H1 (cell line): ENCODE measurements around the gene JAKMIP2. TPM values are rescaled to one million over a fixed set of nuclear protein-coding genes. Genes with fewer than 3 reads are reported as not detected.

Experiments
- CBX5 ChIP-seq: fragments of 300-800, 300-1000 bp; sonication (generic); IDR thresholded peaks from 2 replicates; pipeline ENCODE4 v1.7.1; 2016; ENCODE audit warnings: antibody characterized with exemption, low read length, low read depth
- CHD2 ChIP-seq: IDR thresholded peaks from 2 replicates; pipeline ENCODE4 v1.6.1; 2012; ENCODE audit warnings: low read length, improper control_type of control experiment
- CHD7 ChIP-seq: fragments of 300-600 bp; sonication (generic); IDR thresholded peaks from 2 replicates; pipeline ENCODE4 v1.7.1; 2012; ENCODE audit warnings: low read length, moderate library complexity, mild to moderate bottlenecking, inconsistent platforms; ENCODE audit not compliant: insufficient replicate concordance
- EGR1 ChIP-seq: IDR thresholded peaks from 2 replicates; pipeline ENCODE4 v1.6.1; 2011; ENCODE audit warnings: low read depth, low read length, borderline replicate concordance
- KDM4A ChIP-seq: IDR thresholded peaks from one replicate; pipeline ENCODE4 v1.7.1; 2012; ENCODE audit warnings: low read depth, mild to moderate bottlenecking, moderate library complexity, low read length, inconsistent platforms; ENCODE audit not compliant: severe bottlenecking
- KDM5A ChIP-seq: fragments of 200-600 bp; IDR thresholded peaks from 2 replicates; pipeline ENCODE4 v1.7.1; 2012; ENCODE audit warnings: mild to moderate bottlenecking, low read length, inconsistent platforms, mixed read lengths
- POLR2A ChIP-seq, 2 experiments: IDR thresholded peaks; 1 replicate in 1 of 2; 2 replicates in 1 of 2; pipeline ENCODE4 v1.6.1; 2011; ENCODE audit warnings: low read depth in 2 of 2, low read length in 2 of 2, mild to moderate bottlenecking in 2 of 2; ENCODE audit errors: control extremely low read depth in 1 of 2
- RNF2 ChIP-seq: fragments of 200-900, 300-1000 bp; sonication (generic); IDR thresholded peaks from 2 replicates; pipeline ENCODE4 v1.7.1; 2016; ENCODE audit warnings: borderline replicate concordance, low read depth, mild to moderate bottlenecking, antibody characterized with exemption, low read length; ENCODE audit not compliant: poor library complexity, severe bottlenecking; ENCODE audit errors: missing control alignments
- RXRA ChIP-seq: IDR thresholded peaks from 2 replicates; pipeline ENCODE4 v1.6.1; 2011; ENCODE audit warnings: low read depth, mild to moderate bottlenecking, low read length, moderate library complexity; ENCODE audit not compliant: insufficient read depth
- SRF ChIP-seq: IDR thresholded peaks from 2 replicates; pipeline ENCODE4 v1.6.1; 2011; ENCODE audit warnings: mild to moderate bottlenecking, low read depth, low read length, moderate library complexity
- SUZ12 ChIP-seq: fragments of 200-600 bp; sonication (generic); IDR thresholded peaks from 2 replicates; pipeline ENCODE4 v1.6.1; 2012; ENCODE audit warnings: mild to moderate bottlenecking, inconsistent platforms, low read length, moderate library complexity, mixed read lengths
- TCF12 ChIP-seq: IDR thresholded peaks from 2 replicates; pipeline ENCODE4 v1.6.1; 2011; ENCODE audit warnings: low read depth, mild to moderate bottlenecking, low read length
- polyA plus RNA-seq, 7 experiments: library from polyadenylated mRNA; depleted of rRNA in 3 of 7; stranded (reverse) in 5 of 7; unstranded in 2 of 7; fragments of >200 nt in 5 of 7; fragments of 200-250 nt in 2 of 7; gene quantifications; 1 replicate in 5 of 7; 2 replicates in 1 of 7; 4 replicates in 1 of 7; pipeline versions ENCODE4 v1.2.1 to v1.2.3, GENCODE V29; 2011 to 2013; ENCODE audit warnings: missing spikeins in 2 of 7, mixed read lengths in 2 of 7
- total RNA-seq: library from RNA; stranded (reverse); fragmentation: NEBNext Ultra II Directional; extraction: Animal tissue kit (Norgen Biotek cat#: 25700); gene quantifications from 2 replicates; pipeline ENCODE4 v1.2.1, GENCODE V29; 2021

The JAKMIP2 gene
- total and polyA plus RNA-seq, 2 of the 8 experiments (the other 6 are each of a cell fraction or from before 2014, with no cell fraction given): 2.4 to 13.6 TPM

GRCh38 chr5:147830035-147830434 lies 47.5 kb upstream of the JAKMIP2 start (continued):
- TF ChIP-seq CHD7 (no peak), KDM5A (no peak), RNF2 (no peak), POLR2A (IDR thresholded peaks at IDR 0.05; ENCODE audit: control extremely low read depth in 1 of 2, low read depth in 2 of 2, low read length in 2 of 2) (no peak), RXRA (no peak), EGR1 (no peak), TCF12 (no peak), CHD2 (no peak), KDM4A (no peak), CBX5 (no peak), SUZ12 (no peak), SRF (no peak)
